Cardiac septum (tissue), 1 donor: ENCODE data around the gene ZNF653. TPM values are rescaled to one million over a fixed set of nuclear protein-coding genes. Genes with fewer than 3 reads are reported as not detected.
"Not testable (repeated sequence)": the region's sequence is repeated elsewhere in the genome, so short reads cannot be mapped to it uniquely, and the experiment has no call there.

Source experiments
- DNase-seq: peaks from one replicate; pipeline ENCODE4 v3.0.0-alpha.2; 2020; ENCODE audit warnings: low spot score
- intact Hi-C: fragments of 100-400 bp; cut with DNase I; formaldehyde crosslinking; loops from one replicate; pipeline ENCODE4 v1.14.0; 2022
- total RNA-seq: library from RNA; stranded (reverse); fragmentation: NEBNext Ultra II Directional; extraction: Animal tissue kit (Norgen Biotek cat#: 25700); gene quantifications from one replicate; pipeline ENCODE4 v1.2.1, GENCODE V29; 2021
- donor health status: DM: no; HTN: no; CAD: no.

ZNF653 gene
- total RNA-seq, 1 donor from 2014 or later = 5.3 TPM

DNA sequence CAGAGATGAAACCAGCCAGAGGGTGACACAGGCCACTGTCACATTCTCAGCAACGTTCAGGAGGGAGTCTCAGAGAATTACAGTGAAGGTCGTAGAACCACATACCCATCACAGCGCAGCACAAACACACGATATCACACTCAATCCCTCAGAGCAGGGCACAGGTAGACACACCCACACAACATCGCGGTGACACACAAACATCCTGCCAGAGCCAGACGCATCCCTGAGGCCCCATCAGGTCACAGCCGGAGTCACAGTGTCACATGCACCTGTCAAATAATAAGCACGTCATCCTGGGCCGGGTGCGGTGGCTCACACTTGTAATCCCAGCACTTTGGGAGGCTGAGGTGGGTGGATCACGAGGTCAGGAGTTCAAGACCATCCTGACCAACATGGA is 42.2 kb downstream of the ZNF653 start:
- intact Hi-C loops = no loop called here

DNA sequence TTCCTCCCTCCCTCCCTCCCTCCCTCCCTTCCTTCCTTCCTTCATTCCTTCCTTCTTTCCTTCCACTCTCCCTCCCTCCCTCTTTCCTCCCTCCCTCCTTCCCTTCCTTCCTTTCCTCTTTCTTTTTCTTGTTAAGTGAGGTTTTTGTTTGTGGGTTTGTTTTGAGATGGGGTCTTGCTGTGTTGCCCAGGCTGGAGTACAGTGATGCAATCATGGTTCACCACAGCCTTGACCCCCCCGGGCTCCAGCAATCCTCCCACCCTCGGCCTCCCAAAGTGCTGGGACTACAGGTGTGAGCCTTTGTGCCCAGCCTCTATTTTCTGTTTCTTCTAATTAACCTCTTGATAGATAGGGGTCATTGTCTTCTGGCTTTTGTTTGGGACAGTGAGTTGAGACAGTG is 44.2 kb downstream of the ZNF653 start:
- intact Hi-C loops = no loop called here
- no peak for DNase-seq

More for the DNA sequence above, 42.2 kb downstream of the ZNF653 start:
- DNase-seq = no peak

DNA sequence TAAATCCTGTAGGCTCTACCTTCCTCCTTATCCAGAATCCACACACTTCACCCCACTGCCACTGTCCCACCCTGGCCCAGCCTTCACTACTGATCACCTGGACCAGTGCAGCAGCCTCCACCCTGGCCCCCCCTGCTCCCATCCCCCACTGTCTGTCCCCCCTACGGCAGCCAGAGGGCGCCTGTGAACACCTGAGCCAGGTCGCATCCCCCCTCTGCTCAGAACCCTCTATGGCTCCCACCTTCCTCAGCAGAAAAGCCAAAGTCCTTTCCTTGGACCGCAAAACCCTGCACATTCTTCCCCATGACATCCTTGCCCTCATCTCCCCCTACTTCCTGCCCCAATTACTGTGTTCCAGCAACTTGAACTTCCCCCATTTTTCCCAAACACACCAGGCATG is 45.4 kb downstream of the ZNF653 start:
- intact Hi-C loops = no loop called here
- no peak for DNase-seq

DNA sequence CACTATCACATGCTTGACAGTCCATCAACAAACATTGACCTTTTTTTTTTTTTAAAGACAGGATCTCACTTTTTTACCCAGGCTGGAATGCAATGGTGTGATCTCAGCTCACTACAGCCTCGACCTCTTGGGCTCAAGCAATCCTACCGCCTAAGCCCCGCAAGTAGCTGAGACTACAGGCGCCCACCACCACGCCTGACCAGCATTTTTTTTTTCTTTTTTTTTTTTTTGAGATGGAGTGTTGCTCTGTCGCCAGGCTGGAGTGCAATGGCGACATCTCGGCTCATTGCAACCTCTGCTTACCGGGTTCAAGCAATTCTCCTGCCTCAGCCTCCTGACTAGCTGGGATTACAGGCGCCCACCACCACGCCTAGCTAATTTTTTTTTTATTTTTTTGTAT is 46.7 kb downstream of the ZNF653 start:
- intact Hi-C loops, DNase-seq: not testable (repeated sequence)

DNA sequence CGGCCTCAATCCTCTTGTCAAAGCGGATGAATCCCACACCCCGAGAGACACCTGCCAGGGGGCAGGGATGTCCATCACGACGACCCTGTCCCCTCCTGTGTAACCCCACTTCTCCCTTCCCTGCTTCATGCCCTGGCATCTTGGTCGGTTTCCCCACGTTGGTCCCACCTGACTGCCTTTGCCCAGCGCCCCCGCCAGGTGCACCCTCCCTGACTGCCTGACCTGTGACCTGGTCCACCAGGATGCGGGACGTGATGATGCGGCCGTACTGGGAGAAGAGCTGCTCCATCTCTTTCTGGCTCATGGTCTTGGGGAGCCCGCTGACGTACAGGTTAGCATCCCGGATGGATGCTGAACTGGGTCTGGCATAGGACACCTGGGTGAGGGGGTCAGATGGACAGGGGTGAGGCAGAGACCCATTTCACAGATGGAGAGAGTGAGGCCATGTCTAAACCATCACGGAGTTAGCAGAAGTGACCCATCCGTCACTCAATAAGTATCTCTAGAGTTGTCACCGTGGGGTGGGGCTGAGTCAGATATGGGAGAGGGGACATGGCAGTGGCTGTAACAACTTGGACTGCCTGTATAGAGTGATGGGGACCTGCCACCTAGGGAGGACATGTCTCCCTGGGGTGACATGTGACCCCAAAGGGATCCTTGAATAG is 47.3 kb downstream of the ZNF653 start:
- intact Hi-C loops = no loop called here
- DNase-seq = no peak

DNA sequence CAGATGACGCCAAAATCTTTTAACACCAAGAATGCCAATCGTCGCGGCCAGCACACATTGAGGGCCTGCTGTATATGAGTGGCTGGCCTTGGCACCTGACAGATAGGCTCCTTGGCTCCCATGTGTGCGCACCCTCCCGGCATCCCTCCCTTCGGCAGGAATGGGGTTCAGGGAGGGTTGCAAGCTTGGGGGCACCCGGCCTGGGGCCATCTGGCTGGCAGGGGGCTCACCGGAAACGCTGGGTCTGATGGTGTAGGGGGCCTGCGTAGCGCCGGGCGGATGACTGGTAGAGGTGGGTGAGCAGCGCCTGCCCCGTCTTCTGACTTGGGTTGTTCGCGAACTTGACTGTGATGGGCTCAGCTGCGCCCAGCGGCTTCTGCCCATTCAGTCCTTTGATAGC is 47.8 kb downstream of the ZNF653 start:
- intact Hi-C loops = no loop called here

DNA sequence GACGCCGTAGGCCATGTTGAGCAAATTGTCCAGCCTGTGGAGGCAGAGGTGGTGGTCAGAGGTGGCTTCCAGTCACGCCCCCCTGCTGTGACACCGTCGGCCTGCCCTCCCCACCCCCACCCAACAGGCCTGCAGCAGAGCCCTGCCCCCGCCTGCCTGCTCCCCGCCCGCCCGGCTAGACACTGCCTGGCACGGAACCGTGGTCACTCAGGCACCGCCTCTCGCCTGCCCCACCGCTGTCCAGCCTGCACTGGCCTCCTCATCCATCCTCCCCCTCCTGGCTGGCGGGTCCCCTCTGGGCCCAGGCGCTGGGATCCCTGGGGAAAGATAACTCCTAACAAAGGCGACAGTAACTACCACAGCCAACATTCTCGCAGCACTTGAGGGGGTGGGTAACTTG is 48.5 kb downstream of the ZNF653 start:
- no peak for DNase-seq
- intact Hi-C loops = no loop called here

More for the DNA sequence above, 47.8 kb downstream of the ZNF653 start:
- no peak for DNase-seq

DNA sequence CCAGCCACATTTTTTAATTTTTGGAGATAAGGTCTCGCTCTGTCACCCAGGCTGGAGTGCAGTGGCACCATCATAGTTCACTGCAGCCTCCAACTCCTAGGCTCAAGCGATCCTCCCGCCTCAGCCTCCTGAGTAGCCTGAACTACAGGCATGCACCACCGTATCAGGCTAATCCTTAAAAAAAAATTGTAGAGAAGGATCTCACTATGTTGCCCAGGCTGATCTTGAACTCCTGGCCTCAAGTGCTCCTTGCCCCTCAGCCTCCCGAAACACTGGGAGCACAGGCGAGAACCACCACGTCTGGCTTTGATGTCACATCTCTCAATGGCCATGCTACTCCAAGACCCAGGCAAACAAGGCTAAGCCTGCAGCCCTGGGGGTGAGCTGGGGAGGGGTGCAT is 49.0 kb downstream of the ZNF653 start:
- intact Hi-C loops = no loop called here
- no peak for DNase-seq

DNA sequence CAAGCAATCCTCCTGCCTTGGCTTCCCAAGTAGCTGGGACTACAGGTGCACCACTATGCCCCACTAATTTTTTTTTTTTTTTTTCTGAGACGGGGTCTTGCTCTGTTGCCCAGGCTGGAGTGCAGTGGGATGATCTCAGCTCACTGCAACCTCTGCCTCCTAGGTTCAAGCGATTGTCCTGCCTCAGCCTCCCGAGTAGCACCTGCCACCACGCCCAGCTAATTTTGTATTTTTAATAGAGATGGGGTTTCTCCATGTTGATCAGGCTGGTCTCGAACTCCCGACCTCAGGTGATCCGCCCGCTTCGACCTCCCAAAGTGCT is 50.4 kb downstream of the ZNF653 start:
- DNase-seq, intact Hi-C loops: not testable (repeated sequence)

DNA sequence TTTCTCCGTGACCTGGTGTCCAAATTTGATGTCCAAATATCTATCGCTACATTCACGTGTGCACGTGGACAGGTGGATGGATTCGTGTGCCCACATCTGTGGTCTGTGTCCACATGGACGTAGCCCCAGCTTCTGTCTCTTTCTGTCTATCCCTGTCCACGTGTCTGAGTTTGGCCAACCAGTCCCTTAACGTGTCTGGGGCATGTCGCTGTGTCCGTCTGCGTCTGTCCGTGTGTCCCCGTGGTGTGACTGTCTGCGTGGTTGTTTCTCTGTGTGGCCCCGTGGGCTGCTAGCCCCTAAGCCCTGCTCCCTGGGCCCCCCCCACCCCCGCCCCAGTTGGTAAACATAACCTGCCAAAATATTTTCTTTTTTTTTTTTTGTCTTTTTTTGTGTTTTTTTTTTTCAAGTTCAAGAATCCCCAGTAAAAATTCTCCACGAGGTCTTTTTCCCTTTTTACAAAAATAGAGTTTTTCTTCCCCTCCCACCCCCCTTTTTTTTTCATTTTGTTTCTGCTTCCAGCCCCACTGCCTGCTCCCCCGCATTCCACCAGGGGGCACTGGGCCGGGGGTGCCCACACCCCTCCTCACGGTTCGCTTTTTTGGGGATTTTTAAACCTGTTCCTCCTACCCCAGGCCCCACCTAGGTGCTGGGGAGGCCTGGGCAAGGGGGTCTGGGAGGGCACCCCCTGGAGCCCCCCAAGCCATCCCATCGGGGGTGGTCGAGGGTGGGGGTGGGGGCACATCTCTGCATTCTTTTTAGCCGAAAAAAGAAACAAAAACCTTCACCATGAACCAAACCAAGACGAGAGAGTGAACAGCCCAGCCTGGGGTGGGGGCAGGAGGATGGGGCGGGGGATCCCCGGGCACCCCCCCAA is 51.9 kb downstream of the ZNF653 start:
- intact Hi-C loops = no loop called here
- DNase-seq = no peak

DNA sequence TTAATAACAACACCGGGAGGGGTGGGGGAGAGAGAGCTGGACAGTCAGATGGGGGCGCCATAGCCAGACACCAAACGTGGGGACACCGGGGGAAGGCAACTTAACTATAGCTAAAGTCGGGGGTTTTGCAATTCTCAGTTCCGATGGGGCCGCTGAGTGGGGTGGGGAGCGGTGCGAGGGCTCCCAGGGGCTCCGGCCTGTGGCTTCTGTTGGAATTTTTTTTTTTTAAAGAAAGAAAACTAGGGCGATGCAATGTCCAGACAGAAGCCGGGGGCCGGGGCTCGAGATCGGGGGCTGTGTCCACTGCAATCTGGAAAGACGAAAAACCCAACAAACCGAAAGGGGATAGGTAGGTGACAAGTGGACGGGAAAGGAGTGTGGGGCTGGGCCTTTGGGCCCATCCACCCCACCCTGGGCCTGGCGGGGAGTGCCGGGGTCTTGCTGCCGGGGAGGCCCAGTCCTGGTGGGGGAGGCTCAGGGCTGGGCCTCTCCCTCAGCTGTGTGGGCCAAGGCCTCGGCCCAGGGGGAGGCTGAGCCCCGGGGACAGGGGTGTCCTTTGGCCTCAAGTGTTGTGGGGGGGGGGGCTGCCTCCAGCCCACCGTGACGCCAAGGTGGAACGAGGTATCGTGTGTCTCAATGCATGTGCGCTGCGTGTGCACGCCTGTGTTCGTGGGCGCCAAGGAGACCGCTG is 52.9 kb downstream of the ZNF653 start:
- intact Hi-C loops = no loop called here
- DNase-seq = no peak

DNA sequence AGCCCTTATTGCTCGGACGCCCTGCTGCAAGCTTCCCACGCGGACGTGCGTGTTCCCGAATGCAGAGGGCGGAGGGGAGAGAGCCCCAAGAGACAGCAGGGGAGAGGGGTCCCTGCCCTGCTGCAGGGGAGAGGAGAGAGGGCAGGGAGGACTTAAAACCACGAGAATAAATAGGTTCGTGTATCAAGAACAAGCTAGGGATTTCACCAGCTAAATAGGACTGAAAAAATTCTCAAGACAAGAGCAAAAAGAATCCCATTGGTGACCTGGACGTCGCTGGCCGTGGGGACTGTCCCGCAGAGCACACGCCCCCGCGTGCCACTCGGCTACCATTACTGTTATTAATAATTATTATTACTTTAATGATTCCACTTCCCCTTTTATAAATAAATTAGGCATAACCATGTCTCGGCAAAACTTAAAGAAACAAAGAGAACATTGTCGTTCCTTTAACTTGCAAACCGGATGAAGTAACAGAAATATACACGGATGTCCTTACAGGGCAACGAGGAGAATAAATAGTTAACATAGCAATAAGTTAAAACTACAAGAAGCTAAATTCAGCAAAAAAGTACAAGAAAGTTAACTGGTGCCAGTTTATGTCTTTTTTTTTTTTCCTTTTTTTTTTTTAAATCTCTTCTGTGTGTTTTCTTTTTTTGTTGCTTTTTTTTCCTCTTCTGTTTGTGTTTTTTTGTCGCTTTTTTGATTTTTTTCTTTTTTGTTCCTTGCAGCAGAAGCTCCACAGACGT is 53.6 kb downstream of the ZNF653 start:
- DNase-seq = no peak
- intact Hi-C loops = no loop called here

DNA sequence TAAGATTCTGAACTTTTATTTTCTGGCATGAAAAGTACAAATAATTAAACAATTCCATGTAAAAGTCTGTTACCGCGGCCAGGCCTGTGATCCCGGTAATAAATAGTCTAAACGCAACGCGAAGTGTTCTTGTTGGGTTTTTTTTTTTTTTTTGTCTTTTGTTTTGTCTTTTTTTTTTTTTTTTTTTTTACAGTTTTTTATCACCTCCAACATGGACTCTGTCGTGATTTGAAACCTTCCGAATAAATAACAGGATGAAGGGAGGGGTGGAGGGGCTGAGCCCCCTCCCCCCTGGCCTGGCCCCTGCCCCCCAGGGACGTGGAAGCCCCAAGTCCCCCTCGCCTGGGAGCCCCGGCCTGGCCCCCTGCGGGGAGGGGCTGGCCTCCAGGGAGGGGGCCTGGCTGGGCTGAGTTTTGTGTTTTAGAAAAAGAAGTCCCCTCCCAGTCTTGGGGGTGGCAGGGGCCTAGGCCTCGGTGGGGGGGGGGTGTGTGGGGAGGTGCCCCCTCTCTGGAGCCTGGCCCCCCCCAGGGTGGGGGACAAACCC is 54.2 kb downstream of the ZNF653 start:
- DNase-seq = no peak
- intact Hi-C loops = no loop called here

DNA sequence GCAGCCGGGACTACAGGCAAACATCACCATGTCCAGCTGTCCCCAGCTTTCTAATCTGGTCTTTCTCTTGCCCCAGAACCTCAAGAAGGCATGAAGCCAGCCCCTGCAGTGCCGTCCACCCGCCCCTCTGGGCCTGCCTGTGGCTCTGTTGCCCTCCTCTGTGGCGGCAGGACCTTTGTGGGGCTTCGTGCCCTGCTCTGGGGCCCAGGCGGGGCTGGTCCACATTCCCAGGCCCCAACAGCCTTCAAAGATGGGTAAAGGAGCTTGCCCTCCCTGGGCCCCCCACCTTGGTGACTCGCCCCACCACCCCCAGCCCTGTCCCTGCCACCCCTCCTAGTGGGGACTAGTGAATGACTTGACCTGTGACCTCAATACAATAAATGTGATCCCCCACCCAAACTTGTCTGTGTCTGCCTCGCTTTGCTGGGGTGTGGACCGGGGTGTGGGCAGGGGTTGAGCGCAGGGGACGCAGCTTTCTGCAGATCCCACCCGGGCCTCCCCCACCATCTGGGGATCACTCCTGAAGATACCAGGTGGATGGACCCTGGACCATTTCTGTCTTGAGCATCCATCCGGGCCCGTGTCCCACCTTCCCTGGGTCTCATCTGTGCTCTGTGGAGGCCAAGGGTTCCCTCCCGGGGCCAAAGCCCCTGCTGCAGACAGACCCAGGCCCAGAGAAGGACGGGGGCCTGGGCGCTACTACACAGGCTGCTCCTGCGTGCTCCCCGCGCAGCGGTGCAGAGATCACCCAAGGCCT is 54.9 kb downstream of the ZNF653 start:
- DNase-seq = no peak
- intact Hi-C loops = no loop called here

DNA sequence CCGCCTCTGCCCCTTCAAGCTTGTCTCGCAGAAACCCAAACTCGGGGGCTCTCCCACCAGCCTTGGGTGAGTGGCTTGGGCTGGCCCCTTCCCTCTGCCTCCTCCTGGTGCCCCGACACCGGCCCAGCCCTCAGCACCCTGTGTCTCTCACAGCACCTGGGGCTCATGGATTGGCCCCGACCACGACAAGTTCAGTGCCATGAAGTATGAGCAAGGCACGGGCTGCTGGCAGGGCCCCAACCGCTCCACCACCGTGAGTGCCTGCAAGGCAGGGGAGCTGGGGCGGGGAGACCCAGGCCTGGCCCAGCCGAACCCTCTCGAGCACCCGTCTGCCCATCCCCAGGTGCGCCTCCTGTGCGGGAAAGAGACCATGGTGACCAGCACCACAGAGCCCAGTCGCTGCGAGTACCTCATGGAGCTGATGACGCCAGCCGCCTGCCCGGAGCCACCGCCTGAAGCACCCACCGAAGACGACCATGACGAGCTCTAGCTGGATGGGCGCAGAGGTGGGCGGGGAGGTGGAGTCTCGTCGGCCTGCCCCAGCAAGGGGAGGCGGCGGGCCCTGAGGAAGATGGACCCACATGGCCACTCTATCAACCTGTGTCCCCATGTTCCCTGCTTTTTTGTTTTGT is 56.6 kb downstream of the ZNF653 start:
- no peak for DNase-seq
- intact Hi-C loops = loop anchor here (5.0 to 10.0 kb wide), 2 partner anchors 157 to 324 kb away; no protein-coding TSS in a partner anchor

DNA sequence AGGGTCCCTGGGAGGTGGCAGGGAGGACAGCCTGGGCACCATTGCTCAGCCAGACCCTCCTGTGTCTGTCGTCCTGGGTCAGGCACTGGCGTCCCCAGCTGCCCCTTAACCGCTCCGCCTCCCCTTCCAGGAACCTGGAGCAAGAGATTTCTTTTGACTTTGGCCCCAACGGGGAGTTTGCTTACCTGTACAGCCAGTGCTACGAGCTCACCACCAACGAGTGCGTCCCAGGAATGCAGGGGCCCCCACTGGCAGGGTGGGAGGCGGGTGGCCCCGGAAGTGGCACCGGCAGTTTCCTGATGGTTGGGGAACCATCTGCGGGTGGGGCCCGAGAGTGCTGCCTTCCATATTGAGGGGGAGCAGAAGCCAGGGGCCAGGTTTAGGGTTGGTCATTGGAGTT is 57.2 kb downstream of the ZNF653 start:
- intact Hi-C loops = loop anchor here (5.0 to 10.0 kb wide), 2 partner anchors 156 to 324 kb away; no protein-coding TSS in a partner anchor
- DNase-seq = no peak

DNA sequence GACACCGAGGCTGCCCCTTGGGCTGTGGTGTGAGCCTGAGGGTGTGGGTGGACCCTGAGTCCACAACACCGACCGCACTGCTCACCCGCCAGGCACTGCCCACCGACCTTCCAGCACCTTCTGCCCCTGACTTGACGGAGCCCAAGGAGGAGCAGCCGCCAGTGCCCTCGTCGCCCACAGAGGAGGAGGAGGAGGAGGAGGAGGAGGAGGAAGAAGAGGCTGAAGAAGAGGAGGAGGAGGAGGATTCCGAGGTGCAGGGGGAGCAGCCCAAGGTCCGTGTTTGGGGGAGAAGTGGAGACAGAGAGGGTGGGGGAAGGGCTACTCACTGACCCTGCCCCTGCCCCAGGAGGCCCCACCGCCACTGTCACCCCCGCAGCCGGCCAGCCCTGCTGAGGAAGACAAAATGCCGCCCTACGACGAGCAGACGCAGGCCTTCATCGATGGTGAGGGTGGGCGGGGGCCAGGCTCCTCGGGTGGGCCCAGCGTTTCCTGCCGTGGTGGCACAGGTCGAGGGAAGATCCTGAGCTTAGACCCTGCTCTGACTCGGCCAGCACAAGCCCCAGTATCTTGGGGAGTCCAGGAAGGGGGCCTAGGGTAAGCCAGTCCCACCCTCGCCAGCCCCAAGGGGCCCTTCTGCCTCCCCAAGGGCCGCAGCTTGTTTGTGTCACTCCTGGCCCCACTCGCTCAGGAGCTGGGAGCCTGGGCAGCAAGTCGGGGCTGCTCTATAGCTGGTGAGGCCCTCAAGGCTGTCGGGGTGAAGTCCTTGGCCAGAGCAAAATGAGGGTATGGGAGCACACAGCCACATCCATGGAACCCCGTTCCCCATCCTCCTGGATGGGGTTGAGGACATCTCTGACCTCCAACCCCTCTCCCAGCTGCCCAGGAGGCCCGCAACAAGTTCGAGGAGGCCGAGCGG is 58.0 kb downstream of the ZNF653 start:
- no peak for DNase-seq
- intact Hi-C loops = loop anchor here (5.0 to 10.0 kb wide), 2 partner anchors 155 to 323 kb away; no protein-coding TSS in a partner anchor
